B cell (primary cell): ENCODE data around the gene YIPF4. TPM values are rescaled to one million over a fixed set of nuclear protein-coding genes. Genes with fewer than 3 reads are reported as not detected.

Source experiments
- polyA plus RNA-seq: library from polyadenylated mRNA; depleted of rRNA; stranded (reverse); fragments of >200 nt; gene quantifications from 2 replicates; pipeline ENCODE4 v1.2.3, GENCODE V29; 2012
- total RNA-seq, 2 donors: library from RNA; stranded (reverse); fragments of 120-200 nt in 1 of 2; gene quantifications; 1 replicate in 1 of 2; 2 replicates in 1 of 2; pipeline versions ENCODE4 v1.2.3 to v1.2.4, GENCODE V29; 2013 to 2022

The YIPF4 gene
- total and polyA plus RNA-seq, 2 donors (not counting 1 experiment from before 2014, with no cell fraction given) = 3.4 to 42.4 TPM

Other genes starting within 250 kb of the YIPF4 start
- gene DPY30, start 238.1 kb upstream of the YIPF4 start, total RNA-seq = 42.0 and 43.4 TPM in 2 replicates
- 56.8 and 64.8 TPM in 2 replicates for gene DPY30, start 238.1 kb upstream of the YIPF4 start, polyA plus RNA-seq
- 26.8 and 28.9 TPM in 2 replicates for gene SPAST, start 214.3 kb upstream of the YIPF4 start, total RNA-seq
- gene SPAST, start 214.3 kb upstream of the YIPF4 start, polyA plus RNA-seq = 6.2 and 11.1 TPM in 2 replicates
- gene SLC30A6, start 112.0 kb upstream of the YIPF4 start, total RNA-seq = 19.0 and 20.1 TPM in 2 replicates
- 5.9 and 7.8 TPM in 2 replicates for gene SLC30A6, start 112.0 kb upstream of the YIPF4 start, polyA plus RNA-seq
- gene NLRC4, start 13.0 kb upstream of the YIPF4 start, total RNA-seq = 0.78 and 0.94 TPM in 2 replicates
- gene NLRC4, start 13.0 kb upstream of the YIPF4 start, polyA plus RNA-seq = 0.46 and 0.64 TPM in 2 replicates
- 166 and 196 TPM in 2 replicates for gene BIRC6, start 79.1 kb downstream of the YIPF4 start, total RNA-seq
- 36.6 and 41.7 TPM in 2 replicates for gene BIRC6, start 79.1 kb downstream of the YIPF4 start, polyA plus RNA-seq